GM12873 (cell line): ENCODE data around the gene SNPH.

ENCODE experiments used
- TF ChIP-seq, protein P1 (sequence below): IDR thresholded peaks from 2 replicates; pipeline ENCODE4 v1.5.1; 2012; ENCODE audit warnings: low read depth, mild to moderate bottlenecking, moderate library complexity, low read length, control low read depth; ENCODE audit not compliant: insufficient read depth; ENCODE audit errors: missing control alignments

SNPH gene

DNA sequence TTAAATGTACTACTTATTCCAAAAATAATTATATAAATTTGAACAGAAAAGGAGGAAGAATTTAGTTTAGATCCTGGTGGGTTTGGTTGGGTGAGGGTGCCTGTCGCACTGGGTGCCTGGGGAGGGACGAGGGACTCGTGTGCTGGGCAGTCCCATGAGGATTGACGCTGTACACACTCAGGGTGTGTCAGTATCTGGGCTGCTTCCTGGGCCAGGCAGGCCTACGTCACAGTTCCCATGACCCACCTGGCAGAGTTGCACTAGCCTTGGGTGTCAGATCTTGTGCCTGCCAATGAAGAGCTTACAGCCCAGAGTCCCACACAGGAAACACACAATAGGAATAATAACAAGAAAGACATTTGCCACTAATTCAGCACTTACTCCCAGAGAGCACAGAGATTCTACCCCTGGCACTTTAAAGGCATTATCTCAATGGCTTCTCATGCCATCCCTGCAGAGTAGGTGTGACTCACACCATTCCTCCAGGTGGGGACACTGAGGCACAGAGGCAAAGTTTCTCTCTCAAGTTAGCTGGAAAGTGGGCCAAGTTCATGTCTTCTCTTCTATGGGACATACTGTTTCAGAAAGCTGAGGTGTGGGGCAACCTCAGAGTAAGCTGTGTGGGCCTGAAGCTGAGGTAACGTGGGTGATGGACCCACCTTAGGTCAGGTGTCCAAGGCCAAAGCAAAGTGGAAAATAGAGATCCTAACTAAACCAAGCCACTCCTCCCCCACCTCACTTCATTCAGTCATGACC lies 64.2 kb downstream of the SNPH start:
- TF ChIP-seq, protein P1, sequence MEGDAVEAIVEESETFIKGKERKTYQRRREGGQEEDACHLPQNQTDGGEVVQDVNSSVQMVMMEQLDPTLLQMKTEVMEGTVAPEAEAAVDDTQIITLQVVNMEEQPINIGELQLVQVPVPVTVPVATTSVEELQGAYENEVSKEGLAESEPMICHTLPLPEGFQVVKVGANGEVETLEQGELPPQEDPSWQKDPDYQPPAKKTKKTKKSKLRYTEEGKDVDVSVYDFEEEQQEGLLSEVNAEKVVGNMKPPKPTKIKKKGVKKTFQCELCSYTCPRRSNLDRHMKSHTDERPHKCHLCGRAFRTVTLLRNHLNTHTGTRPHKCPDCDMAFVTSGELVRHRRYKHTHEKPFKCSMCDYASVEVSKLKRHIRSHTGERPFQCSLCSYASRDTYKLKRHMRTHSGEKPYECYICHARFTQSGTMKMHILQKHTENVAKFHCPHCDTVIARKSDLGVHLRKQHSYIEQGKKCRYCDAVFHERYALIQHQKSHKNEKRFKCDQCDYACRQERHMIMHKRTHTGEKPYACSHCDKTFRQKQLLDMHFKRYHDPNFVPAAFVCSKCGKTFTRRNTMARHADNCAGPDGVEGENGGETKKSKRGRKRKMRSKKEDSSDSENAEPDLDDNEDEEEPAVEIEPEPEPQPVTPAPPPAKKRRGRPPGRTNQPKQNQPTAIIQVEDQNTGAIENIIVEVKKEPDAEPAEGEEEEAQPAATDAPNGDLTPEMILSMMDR: no peak

DNA sequence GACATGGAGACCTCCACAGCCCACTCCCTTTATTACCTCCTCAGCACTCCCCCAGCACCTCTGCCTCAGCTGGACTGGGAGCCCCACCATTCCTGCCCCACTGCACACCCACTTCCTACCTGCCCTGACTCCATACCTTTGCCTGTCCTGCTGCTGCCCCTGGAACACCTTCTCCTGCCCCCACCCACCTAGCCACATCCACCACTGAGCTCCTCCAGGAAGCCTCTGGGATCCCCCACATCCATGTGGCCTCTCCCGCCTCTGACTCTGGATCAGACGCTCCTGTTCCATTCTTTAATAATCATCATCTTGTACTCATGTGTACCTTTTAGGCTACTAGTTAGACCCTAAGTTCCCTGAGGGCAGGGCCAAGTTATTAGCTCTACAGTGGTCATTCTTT lies 65.0 kb downstream of the SNPH start:
- TF ChIP-seq, protein P1: no peak

DNA sequence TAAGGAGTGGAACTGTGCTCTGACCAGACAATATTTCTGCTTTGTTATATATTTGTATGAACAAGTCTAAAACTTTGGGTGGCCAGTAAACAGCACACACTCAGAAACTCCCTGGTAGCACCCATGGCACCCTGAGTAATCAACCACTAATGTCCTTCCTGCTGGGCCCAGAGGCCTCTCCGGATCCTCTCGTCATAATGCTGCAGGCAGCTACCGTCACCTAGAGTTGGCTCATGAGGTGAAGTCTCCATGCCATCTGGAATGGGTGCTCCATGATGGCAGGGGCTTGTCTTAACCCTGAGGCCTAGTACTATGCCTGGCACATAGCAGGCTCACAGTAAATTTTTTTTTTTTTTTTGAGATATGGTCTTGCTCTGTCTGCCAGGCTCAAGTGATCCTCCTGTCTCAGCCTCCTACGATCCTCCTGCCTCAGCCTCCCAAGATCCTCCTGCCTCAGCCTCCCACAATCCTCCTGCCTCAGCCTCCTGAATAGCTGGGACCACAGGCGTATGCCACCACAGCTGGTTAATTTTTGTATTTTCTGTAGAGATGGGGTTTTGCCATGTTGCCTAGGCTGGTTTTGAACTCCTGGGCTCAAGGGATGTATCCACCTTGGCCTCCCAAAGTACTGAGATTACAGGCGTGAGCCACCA lies 65.8 kb downstream of the SNPH start:
- TF ChIP-seq, protein P1: no peak

DNA sequence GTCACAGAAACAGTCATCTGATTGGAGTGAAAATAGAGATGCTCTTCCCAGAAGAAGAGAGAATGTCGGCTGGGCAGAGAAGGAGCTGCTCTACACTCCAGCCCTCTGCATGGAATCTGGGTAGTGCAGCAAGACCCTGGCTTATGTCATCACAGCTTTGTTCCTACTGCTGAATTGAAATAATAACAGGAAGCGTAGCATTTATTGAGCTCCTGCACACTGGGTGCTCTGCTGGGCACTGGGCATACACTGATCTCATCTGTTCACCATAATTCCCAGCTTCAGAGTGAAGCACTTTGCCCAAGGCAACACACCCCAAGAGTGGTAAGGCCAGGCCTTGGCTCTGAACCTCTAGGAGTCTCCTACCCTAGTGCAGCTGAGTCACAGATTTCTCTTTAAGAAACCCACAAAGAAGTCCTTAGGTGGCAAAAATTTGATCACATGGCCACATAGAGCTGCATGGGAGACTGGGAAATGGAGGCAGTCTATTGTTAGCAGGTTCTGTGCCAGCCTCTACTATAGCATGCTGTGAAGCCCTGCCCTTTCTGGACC lies 66.7 kb downstream of the SNPH start:
- TF ChIP-seq, protein P1: no peak

DNA sequence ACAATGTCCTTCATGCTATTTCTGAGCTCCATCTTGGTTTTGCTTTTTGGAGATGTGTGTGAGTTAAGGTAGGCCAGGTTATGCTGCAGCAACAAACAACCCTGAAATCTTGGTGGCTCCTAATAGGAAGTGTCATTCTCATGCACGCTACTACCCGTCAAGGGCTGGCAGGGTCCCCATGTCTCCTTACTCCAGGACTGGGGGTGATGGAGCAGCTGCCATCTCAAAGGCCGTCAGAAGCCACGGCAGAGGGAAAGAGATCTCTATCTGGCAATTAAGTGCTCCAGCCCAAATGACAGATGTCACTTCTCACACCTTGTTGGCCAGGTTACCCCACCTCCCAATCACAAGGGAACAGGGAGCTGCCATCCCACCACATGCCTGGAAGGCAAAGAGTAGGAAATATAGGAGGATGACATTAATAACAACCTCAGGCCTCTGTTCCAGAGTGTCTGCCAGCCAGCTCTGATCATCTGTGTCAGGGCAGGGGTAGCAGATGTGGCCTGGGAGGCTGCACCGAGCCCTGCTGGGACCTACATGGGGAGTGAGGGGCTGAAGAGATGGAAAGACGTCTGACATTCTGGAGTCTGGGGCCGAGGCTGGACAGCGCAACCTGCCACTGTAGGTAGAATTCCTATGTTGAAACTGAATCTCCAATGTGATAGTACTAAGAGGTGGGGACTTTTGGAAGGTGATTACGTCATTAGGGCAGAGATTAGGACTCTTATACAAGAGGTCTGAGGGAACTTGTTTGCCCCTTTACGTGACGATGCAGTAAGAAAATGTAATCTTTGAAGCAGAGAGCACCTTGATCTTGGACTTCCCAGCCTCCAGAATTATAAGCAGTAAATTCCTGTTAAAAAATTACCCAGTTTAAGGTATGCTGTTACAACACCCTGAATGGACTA lies 67.6 kb downstream of the SNPH start:
- TF ChIP-seq, protein P1: no peak

DNA sequence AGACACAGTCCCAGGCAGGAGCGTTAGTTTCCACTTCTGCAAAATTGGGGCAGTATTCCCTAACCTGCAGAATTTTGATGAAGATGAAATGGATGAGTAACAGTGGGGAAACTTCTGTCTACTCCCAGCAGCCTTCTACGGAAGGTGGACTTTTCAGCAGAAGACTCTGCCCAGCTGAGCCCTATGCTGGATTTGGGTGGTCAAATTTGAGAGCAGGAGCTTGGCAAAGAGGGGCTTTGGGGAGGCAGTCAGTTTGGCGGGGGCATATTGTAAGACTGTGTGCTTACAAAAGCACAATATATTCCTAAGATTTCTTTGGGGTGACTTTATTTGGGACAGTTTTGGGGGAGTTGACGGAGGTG lies 68.3 kb downstream of the SNPH start:
- TF ChIP-seq, protein P1: no peak

DNA sequence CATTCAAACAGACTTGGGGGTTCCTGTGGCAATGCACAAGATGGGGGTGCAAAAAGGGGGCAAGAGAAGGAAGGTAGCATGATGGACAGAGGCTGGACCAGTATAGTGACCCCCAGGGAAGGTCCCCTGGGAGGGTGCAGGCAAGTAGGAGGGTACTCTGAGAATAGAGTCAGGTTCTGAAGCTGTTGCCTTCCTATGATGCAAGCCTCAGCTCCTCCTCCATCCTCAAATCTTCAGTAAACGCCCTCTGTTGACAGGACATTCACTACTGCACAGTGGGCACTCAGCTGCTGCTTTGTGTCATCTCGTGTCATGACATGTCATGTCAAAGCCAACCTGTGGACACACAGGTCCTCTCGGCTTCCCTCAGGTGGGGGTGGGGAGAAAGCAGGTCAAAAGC lies 68.7 kb downstream of the SNPH start:
- TF ChIP-seq, protein P1: no peak
